ENCODE data around the gene RPL29. TPM values are rescaled to one million over a fixed set of nuclear protein-coding genes. Genes with fewer than 3 reads are reported as not detected.

RPL29 gene
- total RNA-seq, 1 experiment from 2014 or later: 696 TPM

DNA sequence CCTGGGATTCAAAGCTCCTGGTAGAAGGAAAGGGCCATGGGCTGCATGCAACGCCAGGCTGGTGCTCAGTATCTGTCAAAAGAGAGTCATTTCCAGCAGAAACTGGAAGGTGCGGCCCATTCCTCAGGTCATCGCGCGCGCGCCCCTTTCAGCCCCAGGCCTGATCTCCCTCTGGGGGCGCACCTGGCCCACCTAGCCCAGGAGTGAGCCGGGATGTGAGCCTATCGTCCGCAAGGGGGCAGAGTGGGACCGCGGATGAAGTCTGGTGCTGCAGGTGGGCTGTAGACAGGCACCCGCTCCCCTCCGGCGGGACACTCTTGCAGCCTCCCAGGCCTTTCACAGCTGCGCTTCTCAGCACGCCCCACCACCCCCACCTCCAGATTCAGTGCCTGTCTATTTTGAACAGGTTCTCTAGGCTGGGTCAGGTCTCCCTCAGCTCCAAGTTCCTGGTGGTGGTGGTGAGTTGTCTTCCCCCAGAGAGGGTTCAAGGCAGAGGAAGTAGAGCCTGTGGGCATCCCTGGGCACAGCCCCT, 5.8 kb upstream of the RPL29 start:
- intact Hi-C loops (cut with micrococcal nuclease; ENCODE audit: unreplicated experiment) (loop anchor here (10.0 kb wide), 1 partner anchor 53 kb away; the partner anchor contains the start of gene DUSP7), in situ Hi-C loops (cut with HindIII; ENCODE audit: low pct_unique_long_range_greater_than_20kb, low sequenced_read_pairs) (no loop called here)
- POLR2A ChIA-PET: no interaction called here
- Histone ChIP-seq H3K4me1 (ENCODE audit: control insufficient read depth, insufficient read depth, low read length) (peaks cover 5% of the 10 kb centered on the region), H3K9me3 (ENCODE audit: control insufficient read depth, insufficient read depth, low read depth, low read length) (no peaks in the 10 kb centered on the region), H3K36me3 (ENCODE audit: control insufficient read depth, insufficient read depth, low read length) (no peaks in the 10 kb centered on the region), H3K27me3 (ENCODE audit: control insufficient read depth, insufficient read depth, low read length) (no peaks in the 10 kb centered on the region), H3K27ac (ENCODE audit: low read length) (no peak overlapping the region), H3K4me3 (ENCODE audit: low read depth in 2 of 2, low read length in 2 of 2) (no peak overlapping the region)
- DNase-seq (ENCODE audit: low read depth, low spot score) (no peak), ATAC-seq (peak; percentile 89)
- CTCF ChIA-PET: interaction anchor here (0.6 to 1.8 kb wide), 6 partner anchors 45 to 384 kb away, joined by 3 to 6 read pairs (median 4); no protein-coding TSS in a partner anchor
- TF ChIP-seq, protein P1, sequence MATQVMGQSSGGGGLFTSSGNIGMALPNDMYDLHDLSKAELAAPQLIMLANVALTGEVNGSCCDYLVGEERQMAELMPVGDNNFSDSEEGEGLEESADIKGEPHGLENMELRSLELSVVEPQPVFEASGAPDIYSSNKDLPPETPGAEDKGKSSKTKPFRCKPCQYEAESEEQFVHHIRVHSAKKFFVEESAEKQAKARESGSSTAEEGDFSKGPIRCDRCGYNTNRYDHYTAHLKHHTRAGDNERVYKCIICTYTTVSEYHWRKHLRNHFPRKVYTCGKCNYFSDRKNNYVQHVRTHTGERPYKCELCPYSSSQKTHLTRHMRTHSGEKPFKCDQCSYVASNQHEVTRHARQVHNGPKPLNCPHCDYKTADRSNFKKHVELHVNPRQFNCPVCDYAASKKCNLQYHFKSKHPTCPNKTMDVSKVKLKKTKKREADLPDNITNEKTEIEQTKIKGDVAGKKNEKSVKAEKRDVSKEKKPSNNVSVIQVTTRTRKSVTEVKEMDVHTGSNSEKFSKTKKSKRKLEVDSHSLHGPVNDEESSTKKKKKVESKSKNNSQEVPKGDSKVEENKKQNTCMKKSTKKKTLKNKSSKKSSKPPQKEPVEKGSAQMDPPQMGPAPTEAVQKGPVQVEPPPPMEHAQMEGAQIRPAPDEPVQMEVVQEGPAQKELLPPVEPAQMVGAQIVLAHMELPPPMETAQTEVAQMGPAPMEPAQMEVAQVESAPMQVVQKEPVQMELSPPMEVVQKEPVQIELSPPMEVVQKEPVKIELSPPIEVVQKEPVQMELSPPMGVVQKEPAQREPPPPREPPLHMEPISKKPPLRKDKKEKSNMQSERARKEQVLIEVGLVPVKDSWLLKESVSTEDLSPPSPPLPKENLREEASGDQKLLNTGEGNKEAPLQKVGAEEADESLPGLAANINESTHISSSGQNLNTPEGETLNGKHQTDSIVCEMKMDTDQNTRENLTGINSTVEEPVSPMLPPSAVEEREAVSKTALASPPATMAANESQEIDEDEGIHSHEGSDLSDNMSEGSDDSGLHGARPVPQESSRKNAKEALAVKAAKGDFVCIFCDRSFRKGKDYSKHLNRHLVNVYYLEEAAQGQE (IDR thresholded peaks at IDR 0.05; ENCODE audit: insufficient read depth in 1 of 2, low read depth in 2 of 2, low read length in 1 of 2): no peak
- TF ChIP-seq TCF7L2 (IDR thresholded peaks at IDR 0.05; ENCODE audit: low read depth, low read length): no peak
- TF ChIP-seq POLR2AphosphoS5 (IDR thresholded peaks at IDR 0.05; ENCODE audit: low read depth, low read length): no peak
- TF ChIP-seq, protein P2, sequence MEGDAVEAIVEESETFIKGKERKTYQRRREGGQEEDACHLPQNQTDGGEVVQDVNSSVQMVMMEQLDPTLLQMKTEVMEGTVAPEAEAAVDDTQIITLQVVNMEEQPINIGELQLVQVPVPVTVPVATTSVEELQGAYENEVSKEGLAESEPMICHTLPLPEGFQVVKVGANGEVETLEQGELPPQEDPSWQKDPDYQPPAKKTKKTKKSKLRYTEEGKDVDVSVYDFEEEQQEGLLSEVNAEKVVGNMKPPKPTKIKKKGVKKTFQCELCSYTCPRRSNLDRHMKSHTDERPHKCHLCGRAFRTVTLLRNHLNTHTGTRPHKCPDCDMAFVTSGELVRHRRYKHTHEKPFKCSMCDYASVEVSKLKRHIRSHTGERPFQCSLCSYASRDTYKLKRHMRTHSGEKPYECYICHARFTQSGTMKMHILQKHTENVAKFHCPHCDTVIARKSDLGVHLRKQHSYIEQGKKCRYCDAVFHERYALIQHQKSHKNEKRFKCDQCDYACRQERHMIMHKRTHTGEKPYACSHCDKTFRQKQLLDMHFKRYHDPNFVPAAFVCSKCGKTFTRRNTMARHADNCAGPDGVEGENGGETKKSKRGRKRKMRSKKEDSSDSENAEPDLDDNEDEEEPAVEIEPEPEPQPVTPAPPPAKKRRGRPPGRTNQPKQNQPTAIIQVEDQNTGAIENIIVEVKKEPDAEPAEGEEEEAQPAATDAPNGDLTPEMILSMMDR (IDR thresholded peaks at IDR 0.05): peak; percentile 92
- TF ChIP-seq SIN3A (IDR thresholded peaks at IDR 0.05; ENCODE audit: borderline replicate concordance, insufficient read depth, low read depth, low read length): no peak
- no TSS peak for BruUV-seq (replicated peaks)

DNA sequence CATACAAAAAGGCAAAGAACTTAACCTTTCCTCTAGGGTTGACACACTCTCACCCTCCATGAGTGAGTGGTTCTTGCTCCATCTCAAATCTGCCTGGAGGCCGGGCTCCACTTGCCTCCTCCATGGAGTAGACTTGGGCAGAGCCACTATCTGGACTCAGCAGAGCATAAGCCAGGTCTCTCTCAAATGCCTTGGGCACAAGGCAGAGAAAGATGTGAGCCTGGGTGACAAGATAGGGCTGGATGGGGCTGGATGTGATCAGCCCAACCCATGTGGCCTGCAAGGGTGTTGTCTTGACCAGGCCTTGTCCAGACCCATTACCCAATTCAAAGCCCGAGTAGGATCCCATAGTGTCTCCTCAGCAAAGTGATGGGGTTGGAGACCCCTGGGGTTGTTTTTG, 4.2 kb upstream of the RPL29 start:
- in situ Hi-C loops (cut with HindIII; ENCODE audit: low pct_unique_long_range_greater_than_20kb, low sequenced_read_pairs) (no loop called here), intact Hi-C loops (cut with micrococcal nuclease; ENCODE audit: unreplicated experiment) (loop anchor here (10.0 kb wide), 1 partner anchor 55 kb away; the partner anchor contains the start of gene DUSP7)
- no peak overlapping the region for H3K4me3 ChIP-seq (ENCODE audit: low read depth in 2 of 2, low read length in 2 of 2)
- H3K9me3 ChIP-seq (ENCODE audit: control insufficient read depth, insufficient read depth, low read depth, low read length): no peaks in the 10 kb centered on the region
- no peak overlapping the region for H3K27ac ChIP-seq (ENCODE audit: low read length)
- ChIA-PET CTCF (no interaction called here), POLR2A (no interaction called here)
- H3K27me3 ChIP-seq (ENCODE audit: control insufficient read depth, insufficient read depth, low read length): no peaks in the 10 kb centered on the region
- peaks cover 5% of the 10 kb centered on the region; the same call in 1 of the 2 replicates for H3K36me3 ChIP-seq (ENCODE audit: control insufficient read depth, insufficient read depth, low read length)
- BruUV-seq (replicated peaks): no TSS peak
- no peak for DNase-seq (ENCODE audit: low read depth, low spot score)
- TF ChIP-seq, protein P1 (IDR thresholded peaks at IDR 0.05; ENCODE audit: insufficient read depth in 1 of 2, low read depth in 2 of 2, low read length in 1 of 2): no peak
- no peak for TF ChIP-seq SIN3A (IDR thresholded peaks at IDR 0.05; ENCODE audit: borderline replicate concordance, insufficient read depth, low read depth, low read length)
- no peak for TF ChIP-seq TCF7L2 (IDR thresholded peaks at IDR 0.05; ENCODE audit: low read depth, low read length)
- TF ChIP-seq, protein P2 (IDR thresholded peaks at IDR 0.05): no peak
- no peak for TF ChIP-seq POLR2AphosphoS5 (IDR thresholded peaks at IDR 0.05; ENCODE audit: low read depth, low read length)
- peaks cover 5% of the 10 kb centered on the region for H3K4me1 ChIP-seq (ENCODE audit: control insufficient read depth, insufficient read depth, low read length)
- ATAC-seq: no peak

All from Panc1 (cell line).